ENCODE measurements around the gene PKDCC.
"Not testable (repeated sequence)": the region's sequence is repeated elsewhere in the genome, so short reads cannot be mapped to it uniquely, and the experiment has no call there.

The PKDCC gene

DNA sequence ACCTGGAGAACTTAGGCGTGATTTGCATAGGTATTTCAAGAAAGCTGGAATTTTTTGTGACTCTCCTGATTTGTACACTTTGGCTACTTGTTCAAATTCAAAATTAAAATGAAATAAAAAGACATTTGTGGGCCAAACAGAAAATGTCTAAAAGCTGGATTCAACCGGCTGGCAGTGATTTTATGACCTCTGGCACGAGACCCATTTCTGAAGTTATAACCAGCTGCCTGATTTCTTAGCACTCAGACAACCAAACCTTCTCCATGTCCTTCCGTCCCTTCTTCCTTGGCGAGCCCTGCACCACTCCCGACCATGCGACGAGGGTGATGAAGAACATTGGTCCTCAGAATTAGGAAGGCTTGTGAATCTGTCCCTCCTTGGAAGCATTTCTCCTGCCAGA, 19.7 kb downstream of the PKDCC start:
- no peak for DNase-seq

DNA sequence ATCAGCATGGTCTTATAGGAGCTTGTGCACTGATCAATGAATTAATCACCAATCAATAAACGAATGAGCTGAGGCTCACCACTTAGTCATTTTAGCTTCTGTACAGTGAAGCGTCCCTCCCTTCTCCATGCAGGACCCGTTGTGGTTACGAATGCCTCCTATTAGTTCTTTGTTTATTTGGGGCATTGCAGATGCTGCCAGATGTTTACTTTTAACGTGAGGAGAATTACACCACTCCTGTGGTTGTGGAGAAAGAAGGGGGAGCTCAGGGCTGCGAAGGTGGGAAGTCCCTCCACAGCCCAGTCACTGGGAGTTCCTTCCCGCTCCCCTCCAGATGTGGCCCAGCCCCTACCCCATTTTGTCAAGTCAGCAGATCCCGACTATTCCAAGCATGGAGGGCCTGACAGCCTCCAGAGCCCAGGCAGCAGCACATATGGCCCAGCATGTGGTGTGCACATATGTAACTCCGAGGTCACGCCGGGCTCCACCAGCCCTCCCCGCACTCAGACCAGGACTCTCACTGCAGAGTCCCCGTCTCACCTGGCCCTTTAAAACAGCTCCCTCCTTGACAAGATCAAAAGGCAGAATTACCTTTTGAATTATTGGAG, 20.9 kb downstream of the PKDCC start:
- no peak for DNase-seq

DNA sequence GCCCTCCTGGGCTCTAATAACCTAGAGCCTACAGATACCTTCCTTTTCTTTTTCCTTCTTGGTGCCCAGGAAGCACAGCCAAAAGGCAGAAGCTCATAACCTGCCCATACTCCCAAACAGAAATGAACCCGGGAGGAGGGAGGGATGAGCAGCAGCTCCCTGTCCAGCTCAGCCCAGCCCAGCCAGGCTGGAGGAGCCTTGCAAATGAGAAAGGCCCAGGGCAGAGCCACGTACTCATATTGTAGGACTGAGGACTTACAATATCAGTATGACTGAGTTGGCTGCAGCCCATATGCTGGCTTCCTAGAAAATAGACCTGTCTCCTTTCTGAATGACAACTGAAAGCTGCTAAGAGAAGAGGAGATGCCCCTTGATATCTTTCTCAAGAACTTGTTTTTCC, 21.7 kb downstream of the PKDCC start:
- no peak for DNase-seq

DNA sequence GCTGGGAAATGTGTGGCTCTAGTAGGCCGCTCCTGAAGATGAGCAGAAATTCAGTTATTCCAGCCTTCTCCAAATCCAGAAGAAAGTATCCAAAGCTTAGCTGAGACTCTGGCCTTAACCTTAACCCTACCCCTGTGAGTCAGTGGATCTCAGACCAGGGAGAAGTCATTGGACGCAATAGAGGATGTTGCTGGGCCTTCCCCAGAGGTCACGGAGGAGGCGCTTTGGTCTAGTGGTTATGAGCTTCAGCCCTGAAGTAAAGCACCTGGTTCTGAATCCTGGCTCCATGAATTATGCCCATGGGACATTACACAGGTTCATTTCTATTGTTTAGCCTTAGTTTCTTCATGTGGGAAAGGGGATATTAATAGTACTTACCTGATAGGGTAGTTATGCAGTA, 24.0 kb downstream of the PKDCC start:
- DNase-seq: no peak

DNA sequence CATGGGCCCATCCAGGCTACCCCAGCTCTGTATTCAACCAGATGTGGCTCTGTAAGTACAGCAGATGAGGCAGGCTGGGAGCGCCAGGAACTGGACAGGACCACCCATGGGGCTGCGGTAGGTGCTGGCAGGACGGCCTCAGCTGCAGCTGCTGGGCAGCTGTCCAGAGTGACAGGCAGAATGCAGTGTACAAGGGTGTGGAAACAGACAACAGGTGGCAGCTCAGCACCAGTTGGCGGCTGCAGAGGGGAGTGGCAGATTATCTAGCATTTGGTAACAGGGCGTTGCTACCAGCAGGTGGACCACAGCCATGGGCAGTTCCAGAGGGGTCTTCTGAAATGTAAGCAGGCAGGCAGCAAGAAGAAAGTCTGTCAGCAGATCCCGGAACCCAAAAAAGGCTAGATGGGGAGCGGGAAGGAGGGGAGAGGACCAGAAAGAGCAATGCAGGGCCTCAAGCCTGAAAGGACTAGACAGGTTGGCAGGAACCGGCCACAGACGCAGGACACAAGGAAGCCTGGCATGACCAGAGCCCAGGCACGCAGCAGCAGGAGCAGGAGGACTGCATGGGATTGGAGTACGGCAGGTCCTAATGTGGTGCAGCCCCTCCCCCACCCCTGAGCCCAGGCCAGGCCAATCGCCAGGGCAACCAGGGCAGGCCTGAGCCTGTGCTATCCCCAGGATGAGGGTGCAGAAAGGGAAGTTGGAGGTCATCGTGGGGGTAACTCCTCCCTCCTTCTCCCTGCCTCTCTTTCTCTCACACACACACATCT, 24.7 kb downstream of the PKDCC start:
- DNase-seq: no peak

DNA sequence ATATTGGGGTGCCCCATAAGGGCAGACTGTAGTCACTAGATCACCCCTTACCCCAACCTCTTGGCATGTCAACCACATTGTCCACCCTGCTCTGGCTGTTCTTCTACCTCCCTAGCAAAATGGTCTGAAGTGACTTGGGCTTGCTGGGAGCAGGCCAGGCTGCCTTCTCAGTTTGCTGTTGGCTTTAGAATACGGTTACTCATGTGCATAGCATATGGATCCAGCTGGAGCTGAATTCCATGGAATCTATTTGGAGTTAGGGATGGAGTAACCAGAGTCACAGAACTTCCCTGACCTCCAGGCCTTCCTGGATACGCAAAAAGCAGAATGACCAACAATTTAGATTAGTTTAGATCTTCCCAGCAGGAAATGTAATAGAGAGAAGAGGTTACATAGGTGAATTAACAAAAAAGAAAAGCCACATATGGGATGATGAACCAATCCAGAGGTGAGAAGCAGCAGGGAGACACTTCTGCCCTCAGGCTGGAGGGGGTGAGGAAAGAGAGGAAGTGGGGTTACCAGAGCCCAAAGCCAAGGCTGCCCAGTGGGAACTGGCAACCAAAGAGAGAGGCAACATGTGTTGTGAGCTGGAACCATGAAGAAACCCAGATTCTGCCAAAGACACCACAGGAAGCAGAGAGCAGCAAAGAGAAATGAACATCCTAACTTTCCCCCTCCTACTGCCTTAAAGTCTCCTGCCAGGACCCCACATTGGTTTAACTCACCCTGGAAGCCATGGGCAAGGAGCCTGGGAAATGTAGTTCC, 26.1 kb downstream of the PKDCC start:
- no peak for DNase-seq

DNA sequence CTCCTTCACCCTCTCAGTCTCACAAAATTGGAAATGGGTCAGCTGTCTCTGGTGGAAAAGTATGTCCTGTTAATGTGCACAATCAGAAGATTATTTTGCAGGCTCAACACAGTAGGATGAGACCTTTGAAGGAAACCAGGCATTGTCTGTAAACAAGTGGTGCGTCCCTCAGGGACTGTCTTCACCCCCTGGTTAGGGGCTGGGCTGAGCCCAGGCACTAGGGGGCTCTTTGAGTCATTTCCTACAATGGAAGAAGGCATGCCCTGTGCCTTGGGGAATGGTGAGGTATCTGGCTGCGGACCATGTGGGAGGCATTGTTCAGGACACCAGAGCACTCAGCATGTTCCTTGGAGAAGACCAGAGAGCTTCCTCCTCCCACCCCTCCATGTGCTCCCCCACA, 26.8 kb downstream of the PKDCC start:
- DNase-seq: no peak

DNA sequence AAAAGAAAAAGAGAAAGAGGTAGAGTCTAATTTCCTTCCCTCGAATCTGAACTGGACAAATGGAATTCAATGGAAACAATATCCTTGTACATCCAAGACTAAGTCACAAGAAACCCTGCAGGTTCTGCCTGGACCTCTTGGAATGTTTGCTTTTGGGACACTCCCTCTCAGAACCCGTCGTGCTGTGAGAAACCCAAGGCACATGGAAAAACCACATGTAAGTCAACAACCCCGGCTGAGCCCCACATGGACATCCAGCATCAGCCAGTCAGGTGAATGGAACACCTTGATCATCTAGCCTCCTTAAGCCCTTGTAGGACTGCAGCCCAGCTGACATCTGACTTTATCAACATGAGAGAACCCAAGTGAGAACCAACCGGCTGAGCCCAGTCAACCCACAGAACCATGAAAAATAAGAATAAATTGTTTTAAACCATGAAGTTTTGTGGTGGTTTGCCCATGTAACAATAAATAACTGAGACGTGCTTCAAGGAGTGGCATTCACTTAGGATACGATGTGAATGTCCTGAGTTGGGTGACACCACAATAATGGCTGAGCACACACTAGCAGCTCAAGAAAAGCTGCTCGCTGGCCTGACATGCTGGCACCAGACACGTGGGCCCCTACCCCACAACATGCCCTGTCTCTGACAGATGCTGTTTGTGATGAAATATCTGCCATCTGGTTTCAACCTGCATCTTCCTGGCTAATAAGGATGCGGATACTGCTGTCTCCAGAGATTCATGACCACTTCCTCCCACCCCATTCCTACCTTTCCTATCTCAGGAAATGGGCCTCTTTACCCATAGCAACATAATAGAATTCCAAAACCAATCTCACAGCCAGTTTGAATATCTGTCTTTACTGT, 28.8 kb downstream of the PKDCC start:
- no peak for DNase-seq

DNA sequence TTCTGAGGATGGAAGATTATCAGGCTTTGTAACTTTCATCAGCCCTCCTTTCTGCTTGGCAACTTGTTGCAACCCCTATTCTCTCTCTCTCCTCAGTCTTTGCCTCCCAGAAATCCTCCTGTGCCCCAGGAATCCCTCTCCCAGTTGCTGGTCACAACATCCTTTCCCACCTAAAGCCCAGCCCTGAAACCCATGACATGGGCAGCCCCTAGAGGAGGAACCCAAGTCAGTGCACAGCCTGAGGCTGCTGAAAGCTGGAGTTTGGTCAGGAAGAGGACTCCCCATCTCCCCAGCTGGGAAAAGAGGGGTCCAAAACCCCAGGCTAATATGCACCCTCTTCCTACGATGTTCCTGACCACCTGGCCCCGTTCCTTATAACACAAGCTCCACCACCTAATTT, 29.5 kb downstream of the PKDCC start:
- DNase-seq: no peak

DNA sequence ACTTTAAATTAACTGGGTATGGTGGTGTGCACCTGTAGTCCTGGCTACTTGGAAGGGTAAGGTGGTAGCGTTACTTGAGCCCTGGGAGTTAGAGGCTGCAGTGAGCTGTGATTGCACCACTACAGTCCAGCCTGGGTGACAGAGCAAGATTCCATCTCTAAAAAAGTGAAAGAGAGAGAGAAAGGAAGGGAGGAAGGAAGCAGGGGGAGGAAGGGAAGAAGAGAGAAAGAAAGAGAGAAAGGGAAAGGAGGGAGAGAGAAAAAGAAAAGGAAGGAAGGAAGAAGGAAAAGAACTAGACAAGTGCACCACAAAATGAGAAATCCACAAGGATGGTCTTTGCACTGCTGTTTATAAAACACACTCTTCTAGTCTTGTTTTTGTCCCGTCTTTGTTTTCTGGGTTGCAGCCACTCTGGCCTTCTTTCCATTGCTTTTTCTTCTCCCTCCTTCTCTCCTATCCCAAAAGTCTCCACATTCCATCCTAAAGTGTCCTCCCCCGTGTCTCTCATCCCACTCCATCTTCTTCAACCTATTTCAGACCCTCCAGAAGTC, 32.0 kb downstream of the PKDCC start:
- no peak for DNase-seq

DNA sequence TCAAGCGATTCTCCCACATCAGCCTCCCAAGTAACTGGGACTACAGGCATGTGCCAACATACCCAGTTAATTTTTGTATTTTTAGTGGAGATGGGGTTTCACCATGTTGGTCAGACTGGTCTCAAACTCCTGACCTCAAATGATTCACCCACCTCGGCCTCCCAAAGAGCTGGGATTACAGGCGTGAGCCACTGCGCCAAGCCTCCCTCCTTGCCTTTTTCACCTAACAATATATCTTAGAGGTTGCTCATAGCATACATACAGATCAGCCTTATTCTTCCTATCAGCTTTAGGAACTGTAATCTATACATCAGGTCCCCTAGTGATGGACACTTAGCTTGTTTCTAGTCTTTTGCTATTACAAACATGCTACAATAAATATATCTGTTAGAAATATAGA, 33.3 kb downstream of the PKDCC start:
- not testable (repeated sequence) for DNase-seq

DNA sequence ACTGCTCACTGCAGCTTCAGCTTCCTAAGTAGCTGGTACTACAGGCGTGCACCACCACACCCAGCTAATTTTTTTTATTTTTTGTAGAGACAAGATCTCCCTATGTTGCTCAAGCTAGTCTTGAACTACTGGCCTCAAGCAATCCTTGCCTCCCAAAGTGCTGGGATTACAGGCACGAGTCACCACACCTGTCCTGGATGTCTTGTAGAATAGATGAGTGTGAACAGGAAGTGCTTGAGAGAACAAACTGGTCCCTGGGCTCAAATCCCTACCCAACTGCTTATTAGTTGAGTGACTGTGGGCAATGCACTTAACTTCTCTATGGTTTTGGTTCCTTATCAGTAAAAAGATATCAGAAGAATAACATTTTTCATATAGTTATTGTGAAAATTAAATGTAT, 34.2 kb downstream of the PKDCC start:
- no peak for DNase-seq

DNA sequence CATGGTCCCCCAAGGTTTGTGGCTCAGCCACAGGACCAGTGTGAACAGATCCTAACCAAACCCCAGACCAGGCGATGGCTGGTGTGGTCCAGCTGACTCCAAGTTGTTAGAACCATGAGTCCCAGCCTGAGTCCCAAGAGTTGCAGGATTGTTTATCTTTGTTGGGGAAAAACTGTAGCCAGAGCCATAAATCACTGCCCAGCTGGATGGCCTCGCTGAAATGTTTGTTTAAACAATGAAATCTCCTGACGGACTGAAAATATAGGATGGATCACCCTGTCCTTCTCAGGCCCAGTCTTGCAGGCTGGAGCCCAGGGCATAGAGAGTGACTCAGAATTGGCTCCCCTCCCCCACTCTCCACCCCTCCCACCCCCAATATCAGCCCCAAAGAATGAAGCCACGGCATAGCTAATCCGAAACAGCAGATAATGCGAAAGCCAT, 36.4 kb downstream of the PKDCC start:
- DNase-seq: no peak

DNA sequence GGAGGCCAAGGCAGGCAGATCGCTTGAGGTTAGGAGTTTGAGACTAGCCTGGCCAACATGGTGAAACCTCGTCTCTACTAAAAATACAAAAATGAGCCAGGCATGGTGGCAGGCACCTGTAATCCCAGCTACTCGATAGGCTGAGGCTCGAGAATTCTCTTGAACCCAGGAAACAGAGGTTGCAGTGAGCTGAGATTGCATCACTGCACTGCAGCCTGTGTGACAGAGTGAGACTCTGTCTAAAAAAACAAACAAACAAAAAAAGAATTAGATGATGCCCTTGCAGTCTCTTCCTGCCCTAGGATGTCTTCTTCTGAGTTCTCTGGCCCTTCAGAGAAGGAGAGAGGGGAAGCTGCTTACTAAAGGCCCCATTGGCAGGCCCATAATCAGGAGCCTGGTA, 37.2 kb downstream of the PKDCC start:
- not testable (repeated sequence) for DNase-seq

DNA sequence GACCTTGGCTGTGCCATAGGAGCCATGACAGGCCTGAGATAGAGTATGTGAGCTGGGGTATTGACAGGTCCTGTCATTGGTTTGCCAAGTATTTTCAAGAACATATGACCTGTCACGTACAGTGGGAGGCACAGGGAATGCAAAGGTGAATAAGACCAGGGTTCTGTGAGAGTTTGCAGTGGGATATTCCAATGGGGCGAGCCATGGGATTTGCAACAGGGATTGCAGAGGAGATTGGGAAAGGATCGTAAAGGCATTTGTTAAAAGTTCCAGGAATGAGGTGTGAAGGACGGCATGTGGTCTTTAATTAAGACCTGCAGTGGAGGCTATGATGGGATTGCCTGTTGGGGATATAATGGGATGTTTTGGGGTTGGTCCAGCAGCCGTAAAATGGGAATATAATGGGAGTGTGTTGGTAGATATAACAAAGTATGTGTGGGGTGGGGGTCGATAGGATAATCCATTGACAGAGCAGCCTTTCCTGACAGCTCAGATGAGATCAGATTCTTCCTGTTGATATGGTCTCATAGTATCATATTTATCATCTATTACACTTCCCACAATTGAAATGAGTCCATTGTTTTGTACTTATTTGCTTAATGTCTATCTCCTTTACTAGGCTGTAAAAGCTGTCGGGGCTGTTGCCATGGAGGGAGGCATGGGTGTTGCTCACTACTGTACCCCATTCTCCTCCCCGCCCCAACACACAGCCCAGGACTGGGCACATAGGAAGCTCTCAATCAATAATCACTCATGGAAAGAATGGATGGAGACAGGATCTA, 38.1 kb downstream of the PKDCC start:
- no peak for DNase-seq

DNA sequence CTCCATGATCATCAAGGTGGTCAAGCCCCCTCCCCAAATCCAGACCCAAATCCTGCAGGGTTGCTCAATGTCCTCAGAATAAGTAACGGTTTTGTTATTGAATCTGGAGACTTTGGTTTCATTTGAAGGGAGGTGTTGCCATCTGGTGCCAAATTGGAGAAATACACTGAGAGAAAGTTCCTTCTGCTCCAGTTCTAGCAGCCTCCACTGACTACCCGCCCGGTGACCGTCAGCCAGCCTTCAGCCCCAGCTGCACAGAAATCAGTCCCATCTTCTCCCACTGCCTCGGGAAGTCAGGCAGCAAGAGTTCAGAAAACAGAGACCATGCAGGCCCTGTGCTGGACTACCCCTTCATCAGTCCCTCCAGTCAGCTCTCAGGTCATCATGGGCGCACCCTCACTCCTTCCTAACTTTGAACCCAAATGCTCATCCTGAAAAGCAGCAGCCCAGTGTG, 38.7 kb downstream of the PKDCC start:
- DNase-seq: no peak

DNA sequence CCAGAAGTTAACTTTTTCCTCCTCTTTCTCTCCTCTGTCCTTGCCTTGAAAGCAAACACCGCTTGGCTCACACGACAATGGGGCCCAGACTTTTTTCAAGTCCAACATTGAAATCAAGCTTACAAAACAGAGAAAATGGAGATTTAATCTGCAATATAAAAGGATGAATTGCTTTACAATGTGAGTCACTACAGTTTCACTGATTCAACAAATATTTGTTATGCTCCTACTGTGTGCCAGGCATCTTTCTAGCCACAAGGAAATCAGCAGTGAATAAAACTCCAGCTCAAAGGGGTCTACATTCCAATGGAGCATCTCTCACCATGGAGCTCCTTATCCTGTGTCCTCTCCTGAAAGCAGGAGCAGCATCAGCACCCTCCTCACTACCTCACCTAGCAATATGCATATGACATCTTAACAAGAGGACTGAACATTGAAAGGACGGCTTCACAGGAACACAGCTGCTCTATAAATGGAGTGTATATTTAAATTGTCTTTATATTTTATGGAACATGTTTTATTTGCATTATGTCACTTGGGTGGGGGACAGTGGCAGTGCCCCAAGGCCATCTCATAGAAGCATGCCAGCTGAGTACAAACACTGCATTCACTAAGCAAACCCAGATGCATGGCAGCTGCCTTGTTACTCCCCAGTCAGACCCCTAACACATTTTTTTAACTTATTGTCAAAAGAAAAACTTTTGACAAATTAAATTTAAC, 39.5 kb downstream of the PKDCC start:
- no peak for DNase-seq

DNA sequence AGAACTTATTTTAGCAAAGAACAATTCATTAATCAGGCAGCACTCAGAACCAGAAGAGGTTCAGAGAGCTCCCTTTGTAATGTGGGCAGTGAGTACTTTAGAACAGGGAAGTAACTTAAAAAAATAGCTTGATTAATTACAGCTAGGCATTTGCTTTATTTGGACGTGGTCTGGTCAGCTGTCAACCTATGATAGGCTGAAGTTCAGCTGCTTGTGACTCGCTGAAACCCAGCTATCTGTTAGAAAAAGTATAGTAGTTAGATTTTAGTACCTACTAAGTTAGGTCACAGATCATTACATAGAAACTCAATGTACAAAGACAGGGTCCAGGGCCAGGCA, 40.0 kb downstream of the PKDCC start:
- no peak for DNase-seq

DNA sequence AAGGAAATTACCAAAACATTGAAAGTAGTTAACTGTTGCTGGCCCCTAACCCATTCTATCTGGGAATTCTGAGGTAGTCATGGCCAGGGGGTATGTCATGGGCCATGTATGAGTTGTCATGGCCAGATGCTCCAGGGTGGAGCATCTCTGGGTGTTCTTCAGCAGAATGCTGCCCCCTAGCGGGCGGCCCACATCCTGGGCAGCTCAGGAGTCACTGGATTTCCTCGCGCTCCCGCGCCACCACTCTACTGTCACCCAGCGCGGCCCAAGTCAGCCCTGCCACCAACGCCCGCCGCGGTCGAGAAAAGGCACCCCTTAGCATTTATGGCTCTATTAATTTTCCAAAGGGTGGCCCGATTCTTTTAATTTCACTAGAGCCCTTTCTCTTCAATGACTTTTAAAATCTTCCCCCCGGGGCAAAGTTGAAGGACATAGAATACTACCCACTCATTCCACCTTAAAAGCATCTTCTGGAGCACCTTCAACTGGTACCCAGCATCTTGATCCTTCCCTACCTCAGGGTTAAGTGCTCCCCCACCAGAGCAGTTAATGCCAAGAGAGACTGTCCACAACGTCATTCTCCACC, 41.6 kb downstream of the PKDCC start:
- DNase-seq: peak; percentile 14

DNA sequence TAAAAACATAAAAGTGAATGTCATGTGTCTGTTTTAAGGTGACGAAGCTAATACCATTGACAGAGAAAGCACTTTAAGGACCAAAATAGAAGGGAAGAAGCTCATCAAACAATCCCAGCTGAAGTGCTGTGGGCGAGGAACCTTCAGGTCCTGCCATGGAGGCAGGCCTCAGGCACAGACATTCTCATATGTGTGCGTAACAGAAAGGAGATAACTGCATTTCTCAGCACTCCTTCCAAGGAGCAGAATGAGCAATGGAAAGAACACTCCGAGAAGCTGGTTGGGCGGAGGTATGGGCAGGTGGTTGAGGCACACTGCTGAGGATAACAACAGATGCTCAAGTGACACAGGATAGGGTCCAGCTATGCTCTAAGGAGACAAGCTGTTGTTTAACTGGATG, 42.4 kb downstream of the PKDCC start:
- no peak for DNase-seq

DNA sequence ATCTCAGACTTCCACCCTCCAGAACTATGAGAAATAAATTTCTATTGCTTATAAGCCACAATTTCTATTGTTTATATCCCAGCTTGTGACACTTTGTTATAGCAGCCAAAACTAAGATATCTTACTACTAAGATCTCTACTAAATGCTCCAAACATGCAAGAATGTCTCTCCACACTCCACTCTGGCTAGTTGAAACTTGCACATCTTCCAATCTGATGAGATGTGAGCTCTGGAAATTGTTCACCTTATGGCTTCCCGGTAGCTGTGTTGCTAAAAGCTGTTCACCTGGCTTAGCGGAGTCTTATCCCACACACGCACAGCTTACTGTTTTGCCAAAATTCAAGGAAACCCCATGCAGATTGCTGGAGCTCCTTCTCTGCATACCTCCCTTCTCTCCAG, 43.9 kb downstream of the PKDCC start:
- DNase-seq: no peak

All from activated gamma-delta T cell (primary cell).